ENCODE results near the gene REL.
"Not testable (repeated sequence)": the region's sequence is repeated elsewhere in the genome, so short reads cannot be mapped to it uniquely, and the experiment has no call there.

The REL gene

GRCh38 chr2:60899230-60899891 lies 18.0 kb downstream of the REL start:
- Histone ChIP-seq H3K4me2 (ENCODE audit: low read depth, low read length, poor library complexity, severe bottlenecking) (no peak overlapping the region), H3K27ac (ENCODE audit: low read depth, low read length) (peak overlapping the region; percentile 37; the same call in 1 of the 2 replicates), H4K20me1 (ENCODE audit: low read depth, low read length) (peaks cover 55% of the 10 kb centered on the region), H3K9me3 (ENCODE audit: insufficient read depth, low read length) (no peaks in the 10 kb centered on the region), H3K9ac (ENCODE audit: low read length) (no peak overlapping the region), H2AFZ (ENCODE audit: low read depth, low read length, severe bottlenecking) (no peak overlapping the region), H3K79me2 (ENCODE audit: insufficient read depth, low read length) (peaks cover 91% of the 10 kb centered on the region), H3K9me2 (replicated peaks; ENCODE audit: insufficient read depth, low read length) (no peaks in the 10 kb centered on the region), H3K27me3 (ENCODE audit: low read length) (no peaks in the 10 kb centered on the region), H3K36me3 (ENCODE audit: low read length) (peaks cover 84% of the 10 kb centered on the region), H3K4me3 (ENCODE audit: insufficient read depth, low read length, poor library complexity, severe bottlenecking) (no peak overlapping the region), H3F3A (ENCODE audit: insufficient read depth) (peaks cover 63% of the 10 kb centered on the region)
- TF ChIP-seq EZH2phosphoT487 (conservative IDR thresholded peaks at IDR 0.05; ENCODE audit: low read length) (no peak), CTCF (IDR thresholded peaks at IDR 0.05; ENCODE audit: insufficient read depth, low read length, poor library complexity, severe bottlenecking) (no peak)

DNA sequence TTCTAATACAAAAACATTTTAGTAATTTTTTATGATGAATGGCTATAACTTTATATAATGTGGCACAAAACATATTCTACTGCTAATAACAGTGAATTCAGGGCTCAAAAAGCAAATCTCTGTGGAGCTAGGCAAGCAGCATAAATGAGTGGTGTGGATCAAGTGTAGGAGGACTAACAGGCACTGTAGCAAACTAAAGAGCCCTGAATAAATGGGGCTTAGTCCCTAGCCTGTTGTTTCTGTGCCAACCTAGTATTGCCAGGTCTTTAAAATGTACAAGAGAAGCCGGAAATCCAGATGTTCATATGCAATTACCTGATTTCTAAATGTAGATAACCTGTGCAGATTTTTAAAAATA lies 18.5 kb downstream of the REL start:
- Histone ChIP-seq H4K20me1 (ENCODE audit: low read depth, low read length) (peaks cover 53% of the 10 kb centered on the region), H3K27me3 (ENCODE audit: low read length) (no peaks in the 10 kb centered on the region), H3K4me2 (ENCODE audit: low read depth, low read length, poor library complexity, severe bottlenecking) (no peak overlapping the region), H3K9me3 (ENCODE audit: insufficient read depth, low read length) (no peaks in the 10 kb centered on the region), H3K36me3 (ENCODE audit: low read length) (peaks cover 81% of the 10 kb centered on the region), H3K27ac (ENCODE audit: low read depth, low read length) (peak overlapping the region; percentile 37; the same call in 1 of the 2 replicates), H3K9me2 (replicated peaks; ENCODE audit: insufficient read depth, low read length) (no peaks in the 10 kb centered on the region), H3K4me3 (ENCODE audit: insufficient read depth, low read length, poor library complexity, severe bottlenecking) (no peak overlapping the region), H2AFZ (ENCODE audit: low read depth, low read length, severe bottlenecking) (no peak overlapping the region), H3K9ac (ENCODE audit: low read length) (no peak overlapping the region), H3F3A (ENCODE audit: insufficient read depth) (peaks cover 65% of the 10 kb centered on the region), H3K79me2 (ENCODE audit: insufficient read depth, low read length) (peaks cover 91% of the 10 kb centered on the region)
- TF ChIP-seq CTCF (IDR thresholded peaks at IDR 0.05; ENCODE audit: insufficient read depth, low read length, poor library complexity, severe bottlenecking) (no peak), EZH2phosphoT487 (conservative IDR thresholded peaks at IDR 0.05; ENCODE audit: low read length) (no peak)

- Histone ChIP-seq H3K79me2 (ENCODE audit: insufficient read depth, low read length) (peaks cover 89% of the 10 kb centered on the region), H3K36me3 (ENCODE audit: low read length) (peaks cover 78% of the 10 kb centered on the region), H3F3A (ENCODE audit: insufficient read depth) (peaks cover 61% of the 10 kb centered on the region), H4K20me1 (ENCODE audit: low read depth, low read length) (peaks cover 44% of the 10 kb centered on the region)
- H3K4me3 ChIP-seq (ENCODE audit: insufficient read depth, low read length, poor library complexity, severe bottlenecking); H3K9me3 ChIP-seq (ENCODE audit: insufficient read depth, low read length); H3K27ac ChIP-seq (ENCODE audit: low read depth, low read length); H2AFZ ChIP-seq (ENCODE audit: low read depth, low read length, severe bottlenecking); H3K4me2 ChIP-seq (ENCODE audit: low read depth, low read length, poor library complexity, severe bottlenecking); H3K27me3 ChIP-seq (ENCODE audit: low read length); H3K9me2 ChIP-seq (replicated peaks; ENCODE audit: insufficient read depth, low read length); H3K9ac ChIP-seq (ENCODE audit: low read length): not testable (repeated sequence)
These were observed 19.9 kb downstream of the REL start for GRCh38 chr2:60901296-60901695.

GRCh38 chr2:60905867-60906266 lies 24.5 kb downstream of the REL start:
- not testable (repeated sequence) for H3K4me2 ChIP-seq (ENCODE audit: low read depth, low read length, poor library complexity, severe bottlenecking); H3K4me3 ChIP-seq (ENCODE audit: insufficient read depth, low read length, poor library complexity, severe bottlenecking); H3K9me3 ChIP-seq (ENCODE audit: insufficient read depth, low read length); H2AFZ ChIP-seq (ENCODE audit: low read depth, low read length, severe bottlenecking); H3K27ac ChIP-seq (ENCODE audit: low read depth, low read length); H3K9me2 ChIP-seq (replicated peaks; ENCODE audit: insufficient read depth, low read length); H3K27me3 ChIP-seq (ENCODE audit: low read length); H3K9ac ChIP-seq (ENCODE audit: low read length)
- peaks cover 62% of the 10 kb centered on the region for H3K36me3 ChIP-seq (ENCODE audit: low read length)
- peaks cover 27% of the 10 kb centered on the region for H4K20me1 ChIP-seq (ENCODE audit: low read depth, low read length)
- peaks cover 86% of the 10 kb centered on the region for H3K79me2 ChIP-seq (ENCODE audit: insufficient read depth, low read length)
- H3F3A ChIP-seq (ENCODE audit: insufficient read depth), result peaks cover 62% of the 10 kb centered on the region
